ENCODE results near the gene HBEGF.

HBEGF gene

GRCh38 chr5:140346348-140347221 lies at the start of gene HBEGF:
HBEGF (minus strand) TSS chr5:140346603; CDS start chr5:140346328, 275 bp downstream.
- Histone ChIP-seq H4K20me1 (ENCODE audit: insufficient read depth, low read length) (no peaks in the 10 kb centered on the region), H3K36me3 (replicated peaks; ENCODE audit: low read depth, low read length) (no peaks in the 10 kb centered on the region), H3K27me3 (ENCODE audit: low read depth, low read length) (peaks cover 8% of the 10 kb centered on the region; the same call in 1 of the 2 replicates), H3K4me1 (ENCODE audit: low read length) (peaks cover 28% of the 10 kb centered on the region), H3K4me3 (ENCODE audit: low read length) (peak within 1 kb of the TSS; percentile 78), H3K27ac (ENCODE audit: low read length) (no peak within 1 kb of the TSS), H3K9me3 (ENCODE audit: insufficient read depth, low read length) (no peaks in the 10 kb centered on the region), H2AFZ (ENCODE audit: low read depth, low read length) (peak within 1 kb of the TSS; percentile 81), H3K79me2 (ENCODE audit: low read length) (no peaks in the 10 kb centered on the region), H3K9ac (ENCODE audit: low read length) (peak within 1 kb of the TSS; percentile 56), H3K4me2 (ENCODE audit: low read length) (peak within 1 kb of the TSS; percentile 75)
- TF ChIP-seq EZH2phosphoT487 (IDR thresholded peaks at IDR 0.05; ENCODE audit: low read depth) (no peak), CTCF (IDR thresholded peaks at IDR 0.05; ENCODE audit: low read depth, low read length) (peak; percentile 42)

- Histone ChIP-seq H3K27me3 (ENCODE audit: low read depth, low read length) (no peaks in the 10 kb centered on the region), H3K9ac (ENCODE audit: low read length) (no peak overlapping the region), H2AFZ (ENCODE audit: low read depth, low read length) (no peak overlapping the region), H3K36me3 (replicated peaks; ENCODE audit: low read depth, low read length) (no peaks in the 10 kb centered on the region), H3K4me2 (ENCODE audit: low read length) (no peak overlapping the region), H3K27ac (ENCODE audit: low read length) (no peak overlapping the region), H4K20me1 (ENCODE audit: insufficient read depth, low read length) (no peaks in the 10 kb centered on the region), H3K4me3 (ENCODE audit: low read length) (no peak overlapping the region), H3K79me2 (ENCODE audit: low read length) (no peaks in the 10 kb centered on the region), H3K4me1 (ENCODE audit: low read length) (no peaks in the 10 kb centered on the region), H3K9me3 (ENCODE audit: insufficient read depth, low read length) (no peaks in the 10 kb centered on the region)
- TF ChIP-seq EZH2phosphoT487 (IDR thresholded peaks at IDR 0.05; ENCODE audit: low read depth) (no peak), CTCF (IDR thresholded peaks at IDR 0.05; ENCODE audit: low read depth, low read length) (no peak)
Measured at GRCh38 chr5:140393738-140394137, 47.3 kb upstream of the HBEGF start.

- H3K27ac ChIP-seq (ENCODE audit: low read length): no peak overlapping the region
- TF ChIP-seq EZH2phosphoT487 (IDR thresholded peaks at IDR 0.05; ENCODE audit: low read depth) (no peak), CTCF (IDR thresholded peaks at IDR 0.05; ENCODE audit: low read depth, low read length) (no peak)
- no peak overlapping the region for H3K4me3 ChIP-seq (ENCODE audit: low read length)
- no peaks in the 10 kb centered on the region for H3K36me3 ChIP-seq (replicated peaks; ENCODE audit: low read depth, low read length)
- no peak overlapping the region for H3K9ac ChIP-seq (ENCODE audit: low read length)
- no peaks in the 10 kb centered on the region for H3K9me3 ChIP-seq (ENCODE audit: insufficient read depth, low read length)
- no peak overlapping the region for H3K4me2 ChIP-seq (ENCODE audit: low read length)
- H2AFZ ChIP-seq (ENCODE audit: low read depth, low read length): no peak overlapping the region
- H3K79me2 ChIP-seq (ENCODE audit: low read length): no peaks in the 10 kb centered on the region
- H3K27me3 ChIP-seq (ENCODE audit: low read depth, low read length): no peaks in the 10 kb centered on the region
- no peaks in the 10 kb centered on the region for H3K4me1 ChIP-seq (ENCODE audit: low read length)
- no peaks in the 10 kb centered on the region for H4K20me1 ChIP-seq (ENCODE audit: insufficient read depth, low read length)
Measured at GRCh38 chr5:140391732-140392131, 45.3 kb upstream of the HBEGF start.

- Histone ChIP-seq H3K79me2 (ENCODE audit: low read length) (no peaks in the 10 kb centered on the region), H4K20me1 (ENCODE audit: insufficient read depth, low read length) (no peaks in the 10 kb centered on the region), H3K36me3 (replicated peaks; ENCODE audit: low read depth, low read length) (no peaks in the 10 kb centered on the region), H3K27ac (ENCODE audit: low read length) (no peak overlapping the region), H3K9ac (ENCODE audit: low read length) (no peak overlapping the region), H3K27me3 (ENCODE audit: low read depth, low read length) (no peaks in the 10 kb centered on the region), H3K4me1 (ENCODE audit: low read length) (no peaks in the 10 kb centered on the region), H2AFZ (ENCODE audit: low read depth, low read length) (no peak overlapping the region), H3K4me3 (ENCODE audit: low read length) (no peak overlapping the region), H3K9me3 (ENCODE audit: insufficient read depth, low read length) (no peaks in the 10 kb centered on the region), H3K4me2 (ENCODE audit: low read length) (no peak overlapping the region)
- no peak for TF ChIP-seq EZH2phosphoT487 (IDR thresholded peaks at IDR 0.05; ENCODE audit: low read depth)
- TF ChIP-seq CTCF (IDR thresholded peaks at IDR 0.05; ENCODE audit: low read depth, low read length): no peak
Measured at GRCh38 chr5:140391312-140391711, 44.9 kb upstream of the HBEGF start.

All from OCI-LY3 (cell line).